GM12872 (cell line): ENCODE data around the gene PRDM12.

ENCODE experiments used
- TF ChIP-seq, protein P1 (sequence below): IDR thresholded peaks from 3 replicates; pipeline ENCODE4 v1.5.1; 2011; ENCODE audit warnings: low read depth, mild to moderate bottlenecking, low read length, moderate library complexity; ENCODE audit not compliant: insufficient read depth

PRDM12 gene

DNA sequence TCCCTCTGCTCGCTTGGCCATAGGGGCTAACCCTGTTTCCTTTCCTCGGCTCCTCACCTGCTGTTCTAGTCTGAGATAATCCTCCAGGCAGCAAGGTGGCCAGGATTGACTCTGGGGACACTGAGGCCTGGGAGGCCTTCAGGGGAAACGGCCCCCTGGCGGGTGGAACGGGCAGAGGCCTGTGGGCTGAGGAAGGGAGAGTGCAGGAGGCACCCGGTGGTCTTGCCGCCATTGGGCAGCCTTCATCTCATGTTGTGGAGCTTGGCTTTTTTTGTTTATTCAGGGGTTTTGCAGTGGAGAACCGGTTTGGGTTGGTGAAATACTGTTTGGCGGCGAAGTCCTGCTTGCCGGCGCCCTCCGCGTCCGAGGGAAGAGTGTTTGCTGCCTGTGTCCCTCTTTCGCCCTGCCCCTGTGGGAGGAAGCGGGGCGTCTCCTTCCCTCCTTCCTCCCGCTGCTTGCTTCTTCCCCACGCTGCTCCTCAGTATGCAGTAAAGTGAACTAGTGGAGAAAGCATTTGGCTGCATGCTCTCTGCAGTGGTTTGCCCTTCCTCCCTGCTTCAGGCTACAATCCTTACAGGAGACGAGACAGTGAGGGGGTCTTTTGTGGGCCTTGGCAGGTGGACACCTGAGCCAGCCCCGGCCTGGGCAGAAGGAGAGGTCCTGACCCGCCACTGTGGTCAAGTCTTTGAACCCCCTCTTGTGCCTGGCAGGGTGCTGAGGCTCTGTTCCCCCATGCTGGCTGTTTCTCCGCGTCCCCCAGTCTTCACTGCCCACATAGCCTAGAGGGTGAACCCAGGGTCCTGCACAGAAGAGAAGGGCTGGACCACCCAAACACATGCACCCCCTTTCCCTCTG is 30.8 kb upstream of the PRDM12 start:
- TF ChIP-seq, protein P1, sequence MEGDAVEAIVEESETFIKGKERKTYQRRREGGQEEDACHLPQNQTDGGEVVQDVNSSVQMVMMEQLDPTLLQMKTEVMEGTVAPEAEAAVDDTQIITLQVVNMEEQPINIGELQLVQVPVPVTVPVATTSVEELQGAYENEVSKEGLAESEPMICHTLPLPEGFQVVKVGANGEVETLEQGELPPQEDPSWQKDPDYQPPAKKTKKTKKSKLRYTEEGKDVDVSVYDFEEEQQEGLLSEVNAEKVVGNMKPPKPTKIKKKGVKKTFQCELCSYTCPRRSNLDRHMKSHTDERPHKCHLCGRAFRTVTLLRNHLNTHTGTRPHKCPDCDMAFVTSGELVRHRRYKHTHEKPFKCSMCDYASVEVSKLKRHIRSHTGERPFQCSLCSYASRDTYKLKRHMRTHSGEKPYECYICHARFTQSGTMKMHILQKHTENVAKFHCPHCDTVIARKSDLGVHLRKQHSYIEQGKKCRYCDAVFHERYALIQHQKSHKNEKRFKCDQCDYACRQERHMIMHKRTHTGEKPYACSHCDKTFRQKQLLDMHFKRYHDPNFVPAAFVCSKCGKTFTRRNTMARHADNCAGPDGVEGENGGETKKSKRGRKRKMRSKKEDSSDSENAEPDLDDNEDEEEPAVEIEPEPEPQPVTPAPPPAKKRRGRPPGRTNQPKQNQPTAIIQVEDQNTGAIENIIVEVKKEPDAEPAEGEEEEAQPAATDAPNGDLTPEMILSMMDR, result peak; percentile 10; the same call in 1 of the 3 replicates

GRCh38 chr9:130634191-130634768 is 30.1 kb upstream of the PRDM12 start:
- TF ChIP-seq, protein P1, result no peak

DNA sequence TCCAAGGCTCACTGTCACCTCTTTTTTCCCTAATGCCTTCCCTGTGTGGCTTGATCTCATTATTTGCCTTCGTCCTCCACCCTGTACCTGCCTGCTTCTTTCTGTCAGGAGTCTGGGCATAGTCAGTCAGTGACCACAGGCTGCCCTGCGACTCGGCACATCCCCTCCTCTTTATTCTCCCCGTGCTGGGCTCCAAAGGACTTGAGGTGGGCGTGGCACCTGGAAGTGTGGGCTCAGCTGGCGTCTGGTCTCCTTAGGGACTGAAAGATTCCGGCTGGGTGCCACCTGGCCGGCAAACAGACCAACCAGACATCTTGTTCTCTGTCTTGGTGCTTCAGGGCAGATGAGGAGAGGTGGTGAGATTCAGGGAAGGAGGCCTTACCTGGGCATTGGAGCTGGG is 29.6 kb upstream of the PRDM12 start:
- TF ChIP-seq, protein P1, result no peak

DNA sequence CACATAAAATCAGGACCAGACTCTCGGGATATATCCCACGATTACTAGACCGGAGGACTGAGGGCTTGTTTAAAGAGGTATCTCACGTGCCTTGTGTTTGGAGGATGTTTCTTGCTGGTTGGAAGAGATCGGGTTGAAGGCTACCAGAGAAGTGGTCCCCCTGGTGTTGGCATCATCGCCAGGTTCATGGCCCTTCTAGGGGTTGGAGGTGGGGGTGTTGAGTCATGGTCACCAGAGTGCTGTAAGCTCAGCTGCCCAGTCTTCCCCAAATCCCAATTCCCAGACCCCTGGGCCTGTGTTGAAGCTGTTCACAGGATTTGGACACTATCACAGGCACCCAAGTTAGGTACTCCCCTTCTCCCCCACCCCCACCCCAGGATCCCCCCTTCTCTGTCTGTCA is 29.1 kb upstream of the PRDM12 start:
- TF ChIP-seq, protein P1, result no peak

- TF ChIP-seq, protein P1, result no peak
Measured at GRCh38 chr9:130635721-130636647, 28.4 kb upstream of the PRDM12 start.

GRCh38 chr9:130636648-130637020 is 27.8 kb upstream of the PRDM12 start:
- TF ChIP-seq, protein P1, result no peak
